SK-N-SH treated with all-trans-retinoic acid at 6 μM for 48 hours (cell line): ENCODE measurements around the gene MYO3A.

Experiments
- ATAC-seq: fragments of 200-7000 bp; cut with Tn5 transposase; 3 replicates; pipeline ENCODE4 v1.9.1; 2020; ENCODE audit warnings: mild to moderate bottlenecking, moderate library complexity
- ARNTL ChIP-seq: fragments of 450-650 bp; formaldehyde crosslinking; IDR thresholded peaks from 2 replicates; pipeline ENCODE4 v1.5.0; 2020; ENCODE audit warnings: low read depth, mild to moderate bottlenecking, moderate library complexity, borderline replicate concordance
- BACH2 ChIP-seq: fragments of 250-450 bp; sonication (Bioruptor Pico); IDR thresholded peaks from 2 replicates; pipeline ENCODE4 v1.9.0; 2021; ENCODE audit warnings: mild to moderate bottlenecking, borderline replicate concordance
- CSDC2 ChIP-seq: fragments of 250-450 bp; sonication (Bioruptor Pico); IDR thresholded peaks from 2 replicates; pipeline ENCODE4 v1.5.0; 2020; ENCODE audit warnings: mild to moderate bottlenecking, moderate library complexity
- CSRNP3 ChIP-seq: fragments of 250-450 bp; sonication (Bioruptor Pico); IDR thresholded peaks from 2 replicates; pipeline ENCODE4 v1.5.1; 2021; ENCODE audit warnings: mild to moderate bottlenecking, moderate library complexity
- ESRRG ChIP-seq: fragments of 250-450 bp; sonication (Bioruptor Pico); IDR thresholded peaks from 2 replicates; pipeline ENCODE4 v1.6.1; 2021; ENCODE audit warnings: mild to moderate bottlenecking
- GLIS3 ChIP-seq: fragments of 250-450 bp; sonication (Bioruptor Pico); IDR thresholded peaks from 2 replicates; pipeline ENCODE4 v1.5.0; 2020; ENCODE audit warnings: mild to moderate bottlenecking, moderate library complexity
- ISL1 ChIP-seq: fragments of 250-450 bp; sonication (Bioruptor Pico); IDR thresholded peaks from 2 replicates; pipeline ENCODE4 v2.1.2; 2022; ENCODE audit warnings: mild to moderate bottlenecking, moderate library complexity
- OSR1 ChIP-seq: fragments of 250-450 bp; sonication (Bioruptor Pico); IDR thresholded peaks from 2 replicates; pipeline ENCODE4 v1.8.0; 2022; ENCODE audit warnings: moderate library complexity, mild to moderate bottlenecking, inconsistent platforms
- POU6F1 ChIP-seq: fragments of 250-450 bp; sonication (Bioruptor Pico); IDR thresholded peaks from 2 replicates; pipeline ENCODE4 v1.8.0; 2021; ENCODE audit warnings: low read depth, mild to moderate bottlenecking, moderate library complexity, borderline replicate concordance
- PPARA ChIP-seq: fragments of 250-450 bp; sonication (Bioruptor Pico); IDR thresholded peaks from 2 replicates; pipeline ENCODE4 v1.5.0; 2020; ENCODE audit warnings: mild to moderate bottlenecking, borderline replicate concordance
- RARB ChIP-seq: fragments of 250-450 bp; sonication (Bioruptor Pico); IDR thresholded peaks from 2 replicates; pipeline ENCODE4 v1.8.0; 2021; ENCODE audit warnings: mild to moderate bottlenecking, moderate library complexity
- SNAI2 ChIP-seq: fragments of 250-450 bp; sonication (Bioruptor Pico); IDR thresholded peaks from 2 replicates; pipeline ENCODE4 v1.5.0; 2020; ENCODE audit warnings: mild to moderate bottlenecking, moderate library complexity
- TOX ChIP-seq: fragments of 250-450 bp; sonication (Bioruptor Pico); IDR thresholded peaks from 2 replicates; pipeline ENCODE4 v1.8.0; 2021; ENCODE audit warnings: mild to moderate bottlenecking, moderate library complexity, borderline replicate concordance
- ZC3H10 ChIP-seq: fragments of 250-450 bp; sonication (Bioruptor Pico); IDR thresholded peaks from 2 replicates; pipeline ENCODE4 v1.5.1; 2021; ENCODE audit warnings: mild to moderate bottlenecking, moderate library complexity
- ZFP30 ChIP-seq: fragments of 450-650 bp; formaldehyde crosslinking; IDR thresholded peaks from 2 replicates; pipeline ENCODE4 v1.5.0; 2022; ENCODE audit warnings: mild to moderate bottlenecking, moderate library complexity
- ZNF565 ChIP-seq: fragments of 450-650 bp; formaldehyde crosslinking; conservative IDR thresholded peaks from 2 replicates; pipeline ENCODE4 v1.5.0; 2020; ENCODE audit warnings: low read depth, mild to moderate bottlenecking, moderate library complexity
- ZNF8 ChIP-seq: fragments of 450-650 bp; formaldehyde crosslinking; IDR thresholded peaks from 2 replicates; pipeline ENCODE4 v1.5.0; 2020; ENCODE audit warnings: mild to moderate bottlenecking, moderate library complexity
- TF ChIP-seq, protein P1 (sequence below): fragments of 250-450 bp; sonication (Bioruptor Pico); IDR thresholded peaks from 2 replicates; pipeline ENCODE4 v1.8.0; 2020; ENCODE audit warnings: mild to moderate bottlenecking, moderate library complexity, borderline replicate concordance
- TF ChIP-seq, protein P2 (sequence below): fragments of 250-450 bp; sonication (Bioruptor Pico); IDR thresholded peaks from 2 replicates; pipeline ENCODE4 v1.5.0; 2020; ENCODE audit warnings: mild to moderate bottlenecking, moderate library complexity

Gene MYO3A

GRCh38 chr10:26169466-26169865 lies 235.4 kb downstream of the MYO3A start:
- TF ChIP-seq ZFP30 (CRISPR knock-in tag), result no peak
- no peak for TF ChIP-seq OSR1 (CRISPR knock-in tag)
- TF ChIP-seq SNAI2 (CRISPR knock-in tag), result no peak
- TF ChIP-seq BACH2 (CRISPR knock-in tag), result no peak
- TF ChIP-seq POU6F1 (CRISPR knock-in tag), result no peak
- no peak for TF ChIP-seq ZC3H10 (CRISPR knock-in tag)
- TF ChIP-seq CSRNP3 (CRISPR knock-in tag), result no peak
- no peak for TF ChIP-seq PPARA (CRISPR knock-in tag)
- no peak for TF ChIP-seq RARB (CRISPR knock-in tag)
- TF ChIP-seq ESRRG (CRISPR knock-in tag), result no peak
- no peak for TF ChIP-seq TOX (CRISPR knock-in tag)
- TF ChIP-seq, protein P1, sequence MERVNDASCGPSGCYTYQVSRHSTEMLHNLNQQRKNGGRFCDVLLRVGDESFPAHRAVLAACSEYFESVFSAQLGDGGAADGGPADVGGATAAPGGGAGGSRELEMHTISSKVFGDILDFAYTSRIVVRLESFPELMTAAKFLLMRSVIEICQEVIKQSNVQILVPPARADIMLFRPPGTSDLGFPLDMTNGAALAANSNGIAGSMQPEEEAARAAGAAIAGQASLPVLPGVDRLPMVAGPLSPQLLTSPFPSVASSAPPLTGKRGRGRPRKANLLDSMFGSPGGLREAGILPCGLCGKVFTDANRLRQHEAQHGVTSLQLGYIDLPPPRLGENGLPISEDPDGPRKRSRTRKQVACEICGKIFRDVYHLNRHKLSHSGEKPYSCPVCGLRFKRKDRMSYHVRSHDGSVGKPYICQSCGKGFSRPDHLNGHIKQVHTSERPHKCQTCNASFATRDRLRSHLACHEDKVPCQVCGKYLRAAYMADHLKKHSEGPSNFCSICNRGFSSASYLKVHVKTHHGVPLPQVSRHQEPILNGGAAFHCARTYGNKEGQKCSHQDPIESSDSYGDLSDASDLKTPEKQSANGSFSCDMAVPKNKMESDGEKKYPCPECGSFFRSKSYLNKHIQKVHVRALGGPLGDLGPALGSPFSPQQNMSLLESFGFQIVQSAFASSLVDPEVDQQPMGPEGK (CRISPR knock-in tag), result no peak
- TF ChIP-seq ISL1 (CRISPR knock-in tag), result no peak
- no peak for ATAC-seq

- ATAC-seq, result no peak
These were observed 238.1 kb downstream of the MYO3A start for GRCh38 chr10:26172131-26172530.

More at GRCh38 chr10:26172131-26172530, 238.1 kb downstream of the MYO3A start:
- TF ChIP-seq ZNF8 (CRISPR knock-in tag), result no peak
- TF ChIP-seq, protein P1 (CRISPR knock-in tag), result no peak
- TF ChIP-seq, protein P2, sequence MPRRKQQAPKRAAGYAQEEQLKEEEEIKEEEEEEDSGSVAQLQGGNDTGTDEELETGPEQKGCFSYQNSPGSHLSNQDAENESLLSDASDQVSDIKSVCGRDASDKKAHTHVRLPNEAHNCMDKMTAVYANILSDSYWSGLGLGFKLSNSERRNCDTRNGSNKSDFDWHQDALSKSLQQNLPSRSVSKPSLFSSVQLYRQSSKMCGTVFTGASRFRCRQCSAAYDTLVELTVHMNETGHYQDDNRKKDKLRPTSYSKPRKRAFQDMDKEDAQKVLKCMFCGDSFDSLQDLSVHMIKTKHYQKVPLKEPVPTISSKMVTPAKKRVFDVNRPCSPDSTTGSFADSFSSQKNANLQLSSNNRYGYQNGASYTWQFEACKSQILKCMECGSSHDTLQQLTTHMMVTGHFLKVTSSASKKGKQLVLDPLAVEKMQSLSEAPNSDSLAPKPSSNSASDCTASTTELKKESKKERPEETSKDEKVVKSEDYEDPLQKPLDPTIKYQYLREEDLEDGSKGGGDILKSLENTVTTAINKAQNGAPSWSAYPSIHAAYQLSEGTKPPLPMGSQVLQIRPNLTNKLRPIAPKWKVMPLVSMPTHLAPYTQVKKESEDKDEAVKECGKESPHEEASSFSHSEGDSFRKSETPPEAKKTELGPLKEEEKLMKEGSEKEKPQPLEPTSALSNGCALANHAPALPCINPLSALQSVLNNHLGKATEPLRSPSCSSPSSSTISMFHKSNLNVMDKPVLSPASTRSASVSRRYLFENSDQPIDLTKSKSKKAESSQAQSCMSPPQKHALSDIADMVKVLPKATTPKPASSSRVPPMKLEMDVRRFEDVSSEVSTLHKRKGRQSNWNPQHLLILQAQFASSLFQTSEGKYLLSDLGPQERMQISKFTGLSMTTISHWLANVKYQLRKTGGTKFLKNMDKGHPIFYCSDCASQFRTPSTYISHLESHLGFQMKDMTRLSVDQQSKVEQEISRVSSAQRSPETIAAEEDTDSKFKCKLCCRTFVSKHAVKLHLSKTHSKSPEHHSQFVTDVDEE, result no peak
- TF ChIP-seq CSDC2 (CRISPR knock-in tag), result no peak
- TF ChIP-seq OSR1 (CRISPR knock-in tag), result no peak
- TF ChIP-seq ARNTL (CRISPR knock-in tag), result no peak
- TF ChIP-seq ZNF565 (CRISPR knock-in tag), result no peak
- no peak for TF ChIP-seq ISL1 (CRISPR knock-in tag)
- TF ChIP-seq PPARA (CRISPR knock-in tag), result no peak
- TF ChIP-seq GLIS3 (CRISPR knock-in tag), result no peak
- TF ChIP-seq POU6F1 (CRISPR knock-in tag), result no peak
